T-helper 1 cell treated with Interleukin-12 subunit alpha and Interleukin-12 subunit beta and Interleukin-4 antibody, amounts not matched to agents 30 μg/mL and 1 μg/mL, for 36 hours (primary cell): ENCODE results near the gene GNG2.
A peak's percentile ranks its signal among the peaks of the same experiment; 100 is the strongest.
"Not testable (repeated sequence)": the region's sequence is repeated elsewhere in the genome, so short reads cannot be mapped to it uniquely, and the experiment has no call there.

Source experiments
- H3K27ac Mint-ChIP-seq: one replicate; pipeline ENCODE4 v1.8.0; 2021; ENCODE audit warnings: mild to moderate bottlenecking, mixed read lengths
- H3K27me3 Mint-ChIP-seq: one replicate; pipeline ENCODE4 v1.8.0; 2021; ENCODE audit warnings: low read depth, mixed read lengths
- H3K36me3 Mint-ChIP-seq: one replicate; pipeline ENCODE4 v1.8.0; 2021; ENCODE audit warnings: low read depth, mixed read lengths
- H3K4me1 Mint-ChIP-seq: one replicate; pipeline ENCODE4 v1.8.0; 2021; ENCODE audit warnings: low read depth, mixed read lengths
- H3K4me3 Mint-ChIP-seq: one replicate; pipeline ENCODE4 v1.8.0; 2021; ENCODE audit warnings: mild to moderate bottlenecking, moderate library complexity, mixed read lengths
- H3K9me3 Mint-ChIP-seq: one replicate; pipeline ENCODE4 v1.8.0; 2021; ENCODE audit warnings: mixed read lengths

Gene GNG2

DNA sequence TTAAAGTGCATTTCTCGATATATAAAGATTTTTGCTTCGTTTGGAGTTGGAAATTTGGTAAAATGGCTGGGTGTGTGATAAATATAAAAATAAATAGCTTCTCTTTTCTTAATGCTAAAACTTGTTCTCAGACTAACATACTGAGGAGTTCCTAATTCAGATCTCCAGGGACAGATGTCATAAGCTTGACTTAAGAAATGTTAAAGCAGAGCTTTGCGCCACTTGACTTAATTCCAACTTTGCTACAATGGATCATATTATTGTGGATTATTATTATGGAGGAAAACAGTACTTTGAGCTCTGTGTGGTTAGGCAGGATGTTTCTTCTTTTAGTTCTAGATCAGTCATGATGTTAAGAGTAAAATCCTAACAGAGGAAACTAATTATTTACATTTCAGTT is 33.8 kb downstream of the GNG2 start:
- no peaks in the 10 kb centered on the region for H3K27me3 Mint-ChIP-seq
- H3K36me3 Mint-ChIP-seq = peaks cover 40% of the 10 kb centered on the region
- no peak overlapping the region for H3K4me3 Mint-ChIP-seq
- peaks cover 39% of the 10 kb centered on the region for H3K4me1 Mint-ChIP-seq
- peaks cover 11% of the 10 kb centered on the region for H3K9me3 Mint-ChIP-seq
- no peak overlapping the region for H3K27ac Mint-ChIP-seq

- Mint-ChIP-seq H3K4me3 (no peak overlapping the region), H3K36me3 (peaks cover 49% of the 10 kb centered on the region), H3K9me3 (peaks cover 15% of the 10 kb centered on the region), H3K27me3 (no peaks in the 10 kb centered on the region), H3K4me1 (peaks cover 33% of the 10 kb centered on the region), H3K27ac (no peak overlapping the region)
Measured at GRCh38 chr14:51895375-51895774, 35.0 kb downstream of the GNG2 start.

DNA sequence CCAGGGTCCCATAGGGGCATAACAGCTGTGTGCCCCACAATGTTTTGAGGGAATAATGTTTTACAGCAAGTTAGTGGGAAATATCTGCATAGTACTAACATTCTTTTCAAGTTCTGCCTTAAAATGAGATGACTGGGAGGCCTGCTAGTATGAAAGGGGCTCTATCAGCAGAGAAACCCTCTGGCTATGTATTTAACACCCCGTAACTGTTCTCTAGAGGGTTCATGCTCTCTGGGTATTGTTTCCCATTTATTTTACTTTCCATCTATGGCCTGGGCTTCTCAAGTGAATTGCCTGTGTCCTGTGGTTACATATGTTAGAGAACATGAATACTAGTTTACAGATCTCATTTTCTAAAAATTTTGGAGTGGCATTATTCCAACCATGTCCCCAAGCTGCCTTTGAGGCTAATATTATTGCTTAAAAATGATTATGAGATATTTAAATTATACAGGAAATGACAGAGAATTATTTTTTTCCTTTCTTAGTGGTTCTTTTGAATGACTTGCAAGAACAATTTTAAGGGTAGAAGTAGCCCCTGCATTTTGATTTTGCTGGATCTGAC is 37.5 kb downstream of the GNG2 start:
- Mint-ChIP-seq H3K27ac (no peak overlapping the region), H3K27me3 (no peaks in the 10 kb centered on the region), H3K9me3 (peaks cover 21% of the 10 kb centered on the region), H3K4me1 (peaks cover 28% of the 10 kb centered on the region), H3K36me3 (peaks cover 51% of the 10 kb centered on the region), H3K4me3 (no peak overlapping the region)

- peaks cover 40% of the 10 kb centered on the region for H3K9me3 Mint-ChIP-seq
- H3K4me1 Mint-ChIP-seq = peaks cover 30% of the 10 kb centered on the region
- H3K36me3 Mint-ChIP-seq = peaks cover 69% of the 10 kb centered on the region
- no peak overlapping the region for H3K4me3 Mint-ChIP-seq
- no peaks in the 10 kb centered on the region for H3K27me3 Mint-ChIP-seq
- no peak overlapping the region for H3K27ac Mint-ChIP-seq
Measured at GRCh38 chr14:51901475-51902024, 41.1 kb downstream of the GNG2 start.

DNA sequence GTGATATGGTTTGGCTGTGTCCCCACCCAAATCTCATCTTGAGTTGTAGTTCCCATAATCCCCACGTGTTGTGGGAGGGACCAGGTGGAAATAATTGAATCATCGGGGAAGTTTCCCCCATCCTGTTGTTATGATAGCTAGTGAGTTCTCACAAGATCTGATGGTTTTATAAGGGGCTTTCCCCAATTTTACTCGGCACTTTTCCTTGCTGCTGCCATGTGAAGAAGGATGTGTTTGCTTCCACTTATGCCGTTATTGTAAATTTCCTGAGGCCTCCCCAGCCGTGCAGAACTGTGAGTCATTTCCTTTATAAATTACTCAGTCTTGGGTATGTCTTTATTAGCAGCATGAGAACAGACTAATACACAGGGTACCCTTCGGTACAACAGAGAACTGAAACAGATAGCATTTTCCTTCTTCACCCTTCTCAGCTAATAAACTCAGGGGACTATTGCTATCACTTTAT is 45.3 kb downstream of the GNG2 start:
- not testable (repeated sequence) for H3K27me3 Mint-ChIP-seq, H3K4me3 Mint-ChIP-seq
- peaks cover 66% of the 10 kb centered on the region for H3K36me3 Mint-ChIP-seq
- H3K27ac Mint-ChIP-seq = peak overlapping the region; percentile 69
- H3K9me3 Mint-ChIP-seq = peaks cover 39% of the 10 kb centered on the region
- H3K4me1 Mint-ChIP-seq = peaks cover 28% of the 10 kb centered on the region

DNA sequence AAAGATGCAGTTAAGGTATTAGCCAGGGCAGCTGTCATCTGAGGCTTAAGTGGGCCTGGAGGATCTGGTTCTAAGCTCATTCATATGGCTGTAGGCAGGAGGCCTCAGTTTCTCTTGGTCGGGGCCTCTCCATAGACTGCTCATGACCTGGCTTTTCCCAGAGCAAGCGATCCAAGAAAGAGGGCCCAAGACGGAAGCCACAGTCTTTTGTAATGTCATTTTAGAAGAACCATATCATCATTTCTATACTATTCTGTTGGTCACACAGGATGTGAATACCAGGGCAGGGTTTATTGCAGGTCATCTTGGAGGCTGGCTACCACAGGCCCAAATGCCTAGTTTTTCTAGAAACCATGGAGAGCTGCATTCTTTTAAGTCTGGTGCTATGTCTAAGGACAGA is 47.7 kb downstream of the GNG2 start:
- Mint-ChIP-seq H3K36me3 (peaks cover 59% of the 10 kb centered on the region), H3K4me1 (peaks cover 35% of the 10 kb centered on the region)

GRCh38 chr14:51912112-51912786 is 51.8 kb downstream of the GNG2 start:
- Mint-ChIP-seq H3K4me1 (peaks cover 34% of the 10 kb centered on the region), H3K36me3 (peaks cover 43% of the 10 kb centered on the region), H3K27ac (no peak overlapping the region)

More for the DNA sequence above, 47.7 kb downstream of the GNG2 start:
- Mint-ChIP-seq H3K9me3 (peaks cover 33% of the 10 kb centered on the region), H3K27me3 (no peaks in the 10 kb centered on the region), H3K4me3 (no peak overlapping the region), H3K27ac (no peak overlapping the region)

GRCh38 chr14:51914310-51914709 is 53.9 kb downstream of the GNG2 start:
- peaks cover 7% of the 10 kb centered on the region for H3K9me3 Mint-ChIP-seq
- H3K4me3 Mint-ChIP-seq = no peak overlapping the region
- no peak overlapping the region for H3K27ac Mint-ChIP-seq
- H3K36me3 Mint-ChIP-seq = peaks cover 35% of the 10 kb centered on the region
- peaks cover 32% of the 10 kb centered on the region for H3K4me1 Mint-ChIP-seq
- no peaks in the 10 kb centered on the region for H3K27me3 Mint-ChIP-seq

More at GRCh38 chr14:51912112-51912786, 51.8 kb downstream of the GNG2 start:
- peaks cover 7% of the 10 kb centered on the region for H3K9me3 Mint-ChIP-seq
- no peaks in the 10 kb centered on the region for H3K27me3 Mint-ChIP-seq
- H3K4me3 Mint-ChIP-seq = no peak overlapping the region

DNA sequence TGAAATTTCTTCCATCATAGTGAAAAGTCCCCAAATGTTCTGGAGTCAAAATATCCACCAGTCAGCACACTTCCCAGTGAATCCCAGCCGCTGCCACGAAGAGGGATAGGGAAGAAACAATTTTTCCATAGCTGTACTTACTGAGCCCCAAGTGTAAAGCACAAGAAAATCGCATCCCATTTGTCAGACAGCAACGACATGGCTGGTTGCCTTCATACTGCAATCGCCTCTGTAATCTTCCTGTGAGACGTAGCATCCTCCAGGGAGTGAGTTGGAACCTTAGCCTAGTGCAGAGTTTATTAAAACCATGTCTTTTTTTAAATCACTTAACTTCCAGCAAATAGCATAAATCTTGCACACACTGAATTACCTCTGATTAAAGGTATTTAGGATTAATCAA is 56.8 kb downstream of the GNG2 start:
- Mint-ChIP-seq H3K4me1 (peaks cover 18% of the 10 kb centered on the region), H3K36me3 (peaks cover 26% of the 10 kb centered on the region), H3K27ac (no peak overlapping the region)

DNA sequence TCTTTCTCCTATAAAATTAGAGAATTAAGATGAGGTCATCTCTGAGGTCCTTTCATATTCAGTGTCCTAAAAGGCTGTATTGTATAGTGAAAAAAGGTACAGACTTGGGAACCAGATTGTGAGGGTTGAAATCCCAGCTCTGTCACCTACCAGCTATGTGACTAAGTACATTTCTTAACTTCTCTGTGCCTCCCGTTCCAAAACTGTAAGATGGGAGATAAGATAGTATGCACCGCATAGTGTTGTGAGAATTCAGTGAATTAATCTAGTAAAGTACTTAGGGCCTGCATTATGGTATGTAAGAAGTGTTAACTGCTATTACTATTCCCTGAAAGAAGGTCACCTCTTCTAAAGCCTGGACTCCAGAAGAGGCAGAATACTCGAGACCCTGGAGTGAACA is 60.6 kb downstream of the GNG2 start:
- Mint-ChIP-seq H3K4me3 (no peak overlapping the region), H3K9me3 (no peaks in the 10 kb centered on the region), H3K27ac (no peak overlapping the region), H3K27me3 (no peaks in the 10 kb centered on the region), H3K36me3 (peaks cover 24% of the 10 kb centered on the region), H3K4me1 (peaks cover 21% of the 10 kb centered on the region)

More for the DNA sequence above, 56.8 kb downstream of the GNG2 start:
- no peaks in the 10 kb centered on the region for H3K9me3 Mint-ChIP-seq
- no peaks in the 10 kb centered on the region for H3K27me3 Mint-ChIP-seq
- no peak overlapping the region for H3K4me3 Mint-ChIP-seq

GRCh38 chr14:51922624-51923023 is 62.2 kb downstream of the GNG2 start:
- Mint-ChIP-seq H3K4me3 (no peak overlapping the region), H3K27ac (no peak overlapping the region), H3K9me3 (no peaks in the 10 kb centered on the region), H3K4me1 (peaks cover 22% of the 10 kb centered on the region), H3K36me3 (peaks cover 20% of the 10 kb centered on the region), H3K27me3 (no peaks in the 10 kb centered on the region)

GRCh38 chr14:51924600-51924999 is 64.2 kb downstream of the GNG2 start:
- Mint-ChIP-seq H3K9me3 (no peaks in the 10 kb centered on the region), H3K4me1 (peaks cover 31% of the 10 kb centered on the region), H3K27ac (no peak overlapping the region), H3K27me3 (no peaks in the 10 kb centered on the region), H3K4me3 (no peak overlapping the region), H3K36me3 (peaks cover 21% of the 10 kb centered on the region)

- Mint-ChIP-seq H3K9me3 (no peaks in the 10 kb centered on the region), H3K27me3 (no peaks in the 10 kb centered on the region), H3K36me3 (peaks cover 26% of the 10 kb centered on the region), H3K4me1 (peaks cover 42% of the 10 kb centered on the region), H3K27ac (no peak overlapping the region), H3K4me3 (no peak overlapping the region)
Measured at GRCh38 chr14:51925980-51926379, 65.6 kb downstream of the GNG2 start.

DNA sequence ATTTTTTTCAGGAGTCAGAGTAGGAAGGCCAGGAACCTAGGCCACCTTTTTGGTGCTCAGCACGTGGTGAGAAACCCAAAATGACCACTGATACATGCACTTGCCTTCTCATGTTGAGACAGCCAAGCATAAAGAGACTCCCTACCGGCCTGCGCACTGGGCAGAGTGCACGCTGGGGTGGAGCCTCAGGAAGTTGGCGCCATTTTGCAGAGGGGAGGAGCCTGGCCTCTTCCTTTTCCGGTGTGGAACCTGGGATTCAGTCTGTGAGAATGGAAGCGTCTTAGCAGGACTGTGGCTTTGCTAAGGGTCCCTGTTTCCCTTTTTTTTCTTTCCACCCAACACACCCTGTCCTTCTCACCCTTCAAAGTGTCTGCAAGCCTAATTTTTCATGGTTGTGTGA is 66.0 kb downstream of the GNG2 start:
- Mint-ChIP-seq H3K4me3 (no peak overlapping the region), H3K4me1 (peaks cover 46% of the 10 kb centered on the region), H3K27me3 (no peaks in the 10 kb centered on the region), H3K9me3 (no peaks in the 10 kb centered on the region), H3K36me3 (peaks cover 31% of the 10 kb centered on the region), H3K27ac (no peak overlapping the region)

- H3K27me3 Mint-ChIP-seq = no peaks in the 10 kb centered on the region
- H3K4me1 Mint-ChIP-seq = peaks cover 45% of the 10 kb centered on the region
- H3K36me3 Mint-ChIP-seq = peaks cover 33% of the 10 kb centered on the region
- H3K4me3 Mint-ChIP-seq = no peak overlapping the region
- H3K9me3 Mint-ChIP-seq = no peaks in the 10 kb centered on the region
- no peak overlapping the region for H3K27ac Mint-ChIP-seq
Measured at GRCh38 chr14:51928568-51928967, 68.2 kb downstream of the GNG2 start.
